Measurements from ENCODE around the gene CARD16.
"Not testable (repeated sequence)": the region's sequence is repeated elsewhere in the genome, so short reads cannot be mapped to it uniquely, and the experiment has no call there.

Gene CARD16

DNA sequence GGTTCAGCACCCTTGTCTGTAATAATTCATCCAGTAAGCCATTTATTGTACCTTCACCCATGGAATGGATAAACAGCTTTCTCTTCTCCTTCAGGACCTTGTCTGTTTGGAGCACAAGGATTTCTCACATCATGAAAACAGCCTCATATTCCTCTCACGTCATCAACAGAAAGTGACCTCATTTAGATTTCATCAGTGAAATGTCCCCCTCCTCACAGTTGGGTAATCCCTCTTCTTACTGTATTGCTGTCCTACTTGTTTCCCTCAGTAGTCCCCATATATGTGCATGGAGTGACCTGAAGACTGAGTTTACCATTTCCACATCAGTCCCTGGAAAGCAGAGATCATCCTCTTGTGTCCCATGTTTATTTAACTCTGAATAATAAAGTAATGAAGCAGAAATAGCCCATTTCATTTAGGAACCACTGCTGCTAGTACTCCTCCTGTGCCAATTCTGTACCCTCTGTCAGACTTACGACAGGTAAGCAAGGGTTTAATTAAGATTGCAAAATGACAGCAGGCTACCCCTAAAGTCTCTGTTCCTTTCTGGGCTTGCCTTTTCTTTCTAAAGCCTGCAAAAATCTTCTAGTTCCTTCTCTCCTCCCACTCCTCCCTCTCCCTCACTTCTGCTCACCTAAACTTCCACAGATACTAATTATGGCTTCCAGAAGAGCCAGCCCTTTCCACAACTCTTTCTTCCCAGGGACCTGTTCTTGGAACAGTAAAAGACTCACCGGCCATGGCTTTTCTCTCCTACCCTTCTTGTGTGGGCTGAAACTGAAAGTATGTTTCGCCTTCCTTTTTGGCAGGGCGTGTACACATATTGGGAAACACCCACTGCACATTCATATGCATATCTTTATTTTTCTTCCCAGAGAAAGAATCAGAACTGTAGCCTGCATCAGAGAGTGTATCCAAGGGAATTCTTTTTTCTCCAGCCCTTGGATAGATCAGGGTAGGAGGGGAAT lies at the start of gene CARD16:
Gene CARD16 (minus strand): TSS at position 779 of the 968 bp plus-strand sequence. CDS start 38 bp downstream, at position 741.
- peak; percentile 40 for DNase-seq (ENCODE audit: low spot score)

DNA sequence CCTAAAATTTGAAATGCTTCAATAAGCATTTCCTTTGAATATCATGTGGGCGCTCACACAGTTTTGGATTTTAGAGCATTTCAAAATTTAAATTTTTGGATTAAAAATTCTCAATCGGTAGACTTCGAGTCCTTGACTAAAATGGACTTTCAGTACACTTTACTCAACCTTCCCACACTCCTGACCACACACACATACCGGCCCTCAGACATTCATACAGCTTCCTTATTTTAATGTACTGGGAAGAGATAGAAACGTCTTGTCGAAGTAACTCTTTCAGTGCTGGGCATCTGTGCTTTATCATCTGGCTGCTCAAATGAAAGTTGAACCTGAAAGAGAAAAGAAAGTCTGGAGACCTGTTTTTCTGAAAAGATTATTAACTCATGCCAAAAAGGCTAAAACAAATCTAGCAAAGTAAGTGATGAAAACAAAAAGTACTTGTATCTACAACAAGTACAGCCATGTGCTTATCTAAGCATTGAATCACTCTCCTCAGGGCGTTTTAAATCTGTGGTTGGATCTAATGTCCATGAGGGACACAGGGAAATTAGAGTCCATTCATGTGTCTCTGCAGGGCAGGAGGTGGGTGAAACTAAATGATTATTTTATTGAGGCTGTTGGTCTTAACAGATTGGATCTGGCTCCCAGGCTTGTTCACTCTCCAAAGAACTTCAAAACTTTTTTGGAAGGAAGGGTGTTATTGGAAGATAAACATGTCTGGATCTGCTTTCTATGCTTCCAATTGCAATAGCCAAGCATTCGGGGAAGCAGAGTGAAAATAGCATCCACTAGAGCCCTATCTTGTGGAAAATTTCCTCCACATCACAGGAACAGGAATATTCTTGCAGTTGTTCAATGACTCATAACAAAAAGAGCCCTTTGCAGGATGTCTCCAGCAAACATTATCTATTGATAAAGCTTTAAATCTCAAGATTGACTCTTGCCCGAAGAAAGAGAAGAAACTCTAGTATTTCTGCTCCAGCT lies 47.4 kb upstream of the CARD16 start:
- TF ChIP-seq, protein P1, sequence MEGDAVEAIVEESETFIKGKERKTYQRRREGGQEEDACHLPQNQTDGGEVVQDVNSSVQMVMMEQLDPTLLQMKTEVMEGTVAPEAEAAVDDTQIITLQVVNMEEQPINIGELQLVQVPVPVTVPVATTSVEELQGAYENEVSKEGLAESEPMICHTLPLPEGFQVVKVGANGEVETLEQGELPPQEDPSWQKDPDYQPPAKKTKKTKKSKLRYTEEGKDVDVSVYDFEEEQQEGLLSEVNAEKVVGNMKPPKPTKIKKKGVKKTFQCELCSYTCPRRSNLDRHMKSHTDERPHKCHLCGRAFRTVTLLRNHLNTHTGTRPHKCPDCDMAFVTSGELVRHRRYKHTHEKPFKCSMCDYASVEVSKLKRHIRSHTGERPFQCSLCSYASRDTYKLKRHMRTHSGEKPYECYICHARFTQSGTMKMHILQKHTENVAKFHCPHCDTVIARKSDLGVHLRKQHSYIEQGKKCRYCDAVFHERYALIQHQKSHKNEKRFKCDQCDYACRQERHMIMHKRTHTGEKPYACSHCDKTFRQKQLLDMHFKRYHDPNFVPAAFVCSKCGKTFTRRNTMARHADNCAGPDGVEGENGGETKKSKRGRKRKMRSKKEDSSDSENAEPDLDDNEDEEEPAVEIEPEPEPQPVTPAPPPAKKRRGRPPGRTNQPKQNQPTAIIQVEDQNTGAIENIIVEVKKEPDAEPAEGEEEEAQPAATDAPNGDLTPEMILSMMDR (IDR thresholded peaks at IDR 0.05; ENCODE audit: extremely low read depth, missing control alignments) = no peak
- no peak for DNase-seq (ENCODE audit: low spot score)

DNA sequence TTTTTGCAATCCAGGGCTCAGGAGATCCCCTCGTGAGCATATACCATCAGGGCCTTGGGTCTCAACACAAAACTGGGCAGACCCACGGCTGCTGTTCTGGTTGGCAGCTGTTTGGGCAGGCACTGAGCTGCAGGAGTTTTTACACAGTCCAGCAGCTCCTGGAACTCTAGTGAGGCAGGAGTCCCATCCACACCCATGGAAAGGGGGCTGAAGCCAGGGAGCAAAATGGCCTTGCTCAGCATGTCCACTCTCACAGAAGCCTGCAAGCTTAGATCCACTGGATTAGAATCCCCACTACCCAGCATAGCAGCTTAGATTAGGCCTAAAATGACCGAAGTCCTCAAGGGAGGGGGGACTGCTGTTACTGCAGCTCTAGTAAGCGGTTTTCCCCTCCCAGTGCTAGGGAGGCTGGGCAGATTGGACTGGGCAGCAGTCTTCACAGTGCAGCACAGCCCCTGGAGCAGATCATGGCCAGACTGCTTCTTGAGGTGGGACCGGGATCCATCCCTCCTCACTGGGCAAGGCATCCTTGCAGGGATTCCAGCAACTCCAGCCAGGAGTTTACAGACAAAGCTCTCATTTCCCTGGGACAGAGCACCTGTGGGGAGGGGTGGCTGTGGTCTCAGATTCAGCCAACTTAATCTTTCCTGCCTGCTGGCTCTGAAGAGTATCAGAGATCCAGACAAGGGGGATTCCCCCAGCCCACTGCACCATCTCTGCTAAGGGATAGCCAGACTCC lies 36.4 kb upstream of the CARD16 start:
- no peak for DNase-seq (ENCODE audit: low spot score)
- TF ChIP-seq, protein P1 (IDR thresholded peaks at IDR 0.05; ENCODE audit: extremely low read depth, missing control alignments) = no peak

DNA sequence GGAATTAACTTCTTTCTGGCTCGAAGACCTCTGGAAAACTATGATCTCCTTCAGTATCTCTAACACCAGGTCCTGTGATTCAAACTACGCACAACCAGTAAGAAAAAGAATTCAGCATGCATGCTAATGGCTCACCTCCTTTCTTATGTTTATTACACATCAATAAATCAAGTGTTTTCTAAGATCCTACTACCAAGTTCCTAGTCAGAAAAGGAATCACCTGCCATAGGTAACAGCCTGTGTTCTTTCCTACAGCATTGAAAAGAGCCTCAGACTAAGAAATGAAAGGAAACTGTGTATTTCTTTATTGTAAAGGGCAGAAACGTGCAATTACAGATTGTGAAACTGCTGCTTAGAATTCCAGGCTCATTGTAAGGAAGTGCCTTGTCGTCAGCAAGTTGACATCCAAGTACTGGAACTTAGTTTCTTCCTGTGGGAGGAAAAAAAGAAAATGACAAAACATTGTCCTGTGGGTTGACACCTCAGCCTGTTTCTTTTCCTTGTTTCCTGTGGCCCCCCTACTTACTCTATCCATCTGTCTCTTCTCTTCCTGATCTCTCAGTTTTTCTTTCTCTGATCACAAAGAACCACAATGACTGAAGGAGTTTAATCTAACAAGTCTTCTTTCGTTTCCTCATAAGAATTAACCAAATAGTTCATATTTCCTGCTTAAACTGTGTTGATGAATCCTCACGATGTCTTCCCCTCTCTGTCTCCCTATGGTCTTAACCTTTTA lies 35.2 kb upstream of the CARD16 start:
- not testable (repeated sequence) for DNase-seq (ENCODE audit: low spot score)

DNA sequence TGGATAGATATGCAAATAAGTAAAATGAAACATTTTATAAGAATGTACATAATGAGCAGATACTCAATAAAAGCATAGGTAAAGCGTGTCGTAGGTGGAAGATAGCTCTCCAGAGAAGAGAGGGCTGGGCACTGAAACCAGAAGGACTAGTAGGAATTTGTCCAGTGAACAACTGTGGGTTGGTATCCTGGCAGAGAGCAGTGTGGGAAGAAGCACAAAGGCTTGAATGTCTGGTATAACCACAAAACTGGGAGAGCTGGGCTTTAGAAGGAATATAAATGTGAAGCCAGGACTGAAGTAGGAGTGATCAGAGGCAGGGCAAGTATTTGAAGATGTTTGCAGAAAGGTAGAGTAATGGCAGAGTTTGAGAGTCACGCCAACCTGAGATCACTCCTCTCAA lies 33.1 kb upstream of the CARD16 start:
- TF ChIP-seq, protein P1 (IDR thresholded peaks at IDR 0.05; ENCODE audit: extremely low read depth, missing control alignments) = no peak
- no peak for DNase-seq (ENCODE audit: low spot score)

DNA sequence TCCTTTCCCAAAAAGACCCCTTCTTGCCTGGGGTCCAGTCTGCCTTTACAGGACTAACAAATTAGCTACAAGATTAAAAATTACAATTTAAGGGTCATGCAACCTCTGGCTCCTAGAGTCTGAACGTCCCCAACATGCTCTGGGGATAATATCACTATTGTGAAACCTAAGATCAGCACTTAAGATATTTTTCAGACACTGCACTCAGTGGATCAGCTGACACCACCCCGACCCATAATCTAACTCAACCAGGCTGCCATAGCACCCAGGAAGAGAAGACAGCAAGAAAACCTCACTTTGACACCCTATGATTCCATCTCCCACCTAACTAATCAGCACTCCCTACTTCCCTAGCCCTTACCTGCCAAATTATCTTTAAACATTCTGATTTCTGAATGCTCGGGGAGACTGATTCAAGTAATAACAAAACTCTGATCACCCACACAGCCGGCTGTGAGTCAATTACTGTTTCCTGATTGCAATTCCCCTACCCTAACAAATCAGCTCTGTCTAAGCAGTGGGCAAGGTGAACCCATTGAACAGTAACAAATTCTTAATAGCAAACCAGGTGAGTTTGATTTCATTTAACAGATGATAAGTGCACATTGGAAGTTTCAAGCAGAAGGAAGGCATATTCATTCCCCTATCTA lies 32.1 kb upstream of the CARD16 start:
- DNase-seq (ENCODE audit: low spot score) = not testable (repeated sequence)

DNA sequence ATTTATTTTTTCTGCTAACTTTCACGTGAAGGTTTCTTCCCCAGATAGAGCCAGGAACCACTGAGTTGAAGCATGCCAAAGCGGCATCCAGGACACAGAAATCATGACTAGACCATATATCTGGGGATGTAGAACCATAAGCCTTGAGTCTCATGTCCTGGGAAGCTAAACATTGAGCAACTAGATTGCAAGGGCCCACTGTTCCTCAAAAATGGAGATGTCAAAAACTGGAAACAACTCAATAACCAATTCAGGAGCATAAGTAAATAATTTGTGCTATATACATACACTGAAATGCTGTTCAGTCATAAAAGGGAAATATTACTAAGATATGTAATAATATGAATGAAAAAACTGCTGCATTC lies 29.0 kb upstream of the CARD16 start:
- TF ChIP-seq, protein P1 (IDR thresholded peaks at IDR 0.05; ENCODE audit: extremely low read depth, missing control alignments) = no peak
- no peak for DNase-seq (ENCODE audit: low spot score)
